NT2/D1 (cell line): ENCODE results near the gene PSTPIP2.
"Not testable (repeated sequence)": the region's sequence is repeated elsewhere in the genome, so short reads cannot be mapped to it uniquely, and the experiment has no call there.

Source experiments
- DNase-seq: peaks from one replicate; pipeline ENCODE4 v3.0.0-alpha.2; 2011; ENCODE audit warnings: low read depth, low spot score
- H3K27me3 ChIP-seq: 2 replicates; pipeline ENCODE4 v1.6.0; 2011; ENCODE audit warnings: mild to moderate bottlenecking; ENCODE audit not compliant: insufficient read length, insufficient read depth
- H3K36me3 ChIP-seq: 2 replicates; pipeline ENCODE4 v1.6.1; 2011; ENCODE audit warnings: mild to moderate bottlenecking, low read length, mixed read lengths; ENCODE audit not compliant: insufficient read depth, insufficient read length
- H3K4me1 ChIP-seq: 2 replicates; pipeline ENCODE4 v1.5.1; 2011; ENCODE audit not compliant: insufficient read depth, insufficient read length
- H3K4me3 ChIP-seq: 2 replicates; pipeline ENCODE4 v1.5.1; 2011; ENCODE audit warnings: low read depth; ENCODE audit not compliant: insufficient read length
- H3K9ac ChIP-seq: 2 replicates; pipeline ENCODE4 v1.6.0; 2011; ENCODE audit warnings: low read depth; ENCODE audit not compliant: insufficient read length
- H3K9me3 ChIP-seq: 2 replicates; pipeline ENCODE4 v1.5.1; 2011; ENCODE audit warnings: mild to moderate bottlenecking, low read length; ENCODE audit not compliant: insufficient read depth
- SUZ12 ChIP-seq: IDR thresholded peaks from 2 replicates; pipeline ENCODE4 v1.6.1; 2011; ENCODE audit not compliant: insufficient read length, insufficient read depth; ENCODE audit errors: extremely low read depth
- YY1 ChIP-seq: IDR thresholded peaks from 2 replicates; pipeline ENCODE4 v1.6.1; 2011; ENCODE audit not compliant: insufficient read length, insufficient read depth
- ZNF274 ChIP-seq: IDR thresholded peaks from 2 replicates; pipeline ENCODE4 v1.6.1; 2011; ENCODE audit warnings: mild to moderate bottlenecking, low read depth, low read length

Gene PSTPIP2

DNA sequence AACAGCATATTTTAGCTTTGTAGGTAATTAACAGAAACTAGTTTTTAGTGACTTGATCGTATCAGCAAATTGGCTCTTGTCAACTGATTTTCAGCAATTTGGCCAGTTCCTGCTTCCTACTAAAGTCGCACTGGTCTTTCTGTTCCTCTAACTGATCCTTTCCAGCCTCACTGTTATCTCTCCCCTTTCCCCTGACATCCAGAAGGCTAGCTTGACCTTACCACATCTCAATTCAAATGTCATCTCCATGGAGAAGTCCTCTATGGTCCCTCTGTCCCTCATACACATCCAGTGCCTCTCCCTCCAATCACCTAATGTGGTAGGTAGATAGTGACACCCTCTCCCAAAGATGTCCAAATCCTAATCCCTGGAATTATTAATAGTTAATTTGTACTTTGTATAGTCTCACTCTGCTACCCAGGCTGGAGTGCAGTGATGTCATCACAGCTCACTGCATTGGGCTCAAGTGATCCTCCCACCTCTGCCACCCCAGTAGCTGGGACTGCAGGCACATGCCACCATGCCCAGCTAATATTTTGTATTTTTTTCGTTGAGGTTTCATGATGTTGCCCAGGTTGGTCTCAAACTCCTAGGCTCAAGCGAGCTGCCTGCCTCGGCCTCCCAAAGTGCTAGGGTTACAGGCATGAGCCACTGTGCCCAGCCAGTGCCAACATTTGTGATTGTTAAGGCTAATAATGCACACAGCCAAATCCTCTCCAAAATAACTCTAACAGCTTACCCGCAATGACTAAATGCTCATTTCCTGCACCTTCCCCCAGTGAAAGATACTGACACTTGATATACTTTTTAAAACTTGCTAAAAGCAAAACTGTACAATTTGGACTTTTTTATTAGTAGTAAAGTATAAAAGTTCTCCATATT lies 16.9 kb downstream of the PSTPIP2 start:
- TF ChIP-seq YY1: no peak
- no peak for TF ChIP-seq ZNF274
- TF ChIP-seq SUZ12: no peak
- DNase-seq: no peak
- H3K4me3 ChIP-seq: no peak overlapping the region
- no peaks in the 10 kb centered on the region for H3K36me3 ChIP-seq
- H3K9me3 ChIP-seq: no peaks in the 10 kb centered on the region
- no peak overlapping the region for H3K9ac ChIP-seq
- no peaks in the 10 kb centered on the region for H3K4me1 ChIP-seq
- no peaks in the 10 kb centered on the region for H3K27me3 ChIP-seq

DNA sequence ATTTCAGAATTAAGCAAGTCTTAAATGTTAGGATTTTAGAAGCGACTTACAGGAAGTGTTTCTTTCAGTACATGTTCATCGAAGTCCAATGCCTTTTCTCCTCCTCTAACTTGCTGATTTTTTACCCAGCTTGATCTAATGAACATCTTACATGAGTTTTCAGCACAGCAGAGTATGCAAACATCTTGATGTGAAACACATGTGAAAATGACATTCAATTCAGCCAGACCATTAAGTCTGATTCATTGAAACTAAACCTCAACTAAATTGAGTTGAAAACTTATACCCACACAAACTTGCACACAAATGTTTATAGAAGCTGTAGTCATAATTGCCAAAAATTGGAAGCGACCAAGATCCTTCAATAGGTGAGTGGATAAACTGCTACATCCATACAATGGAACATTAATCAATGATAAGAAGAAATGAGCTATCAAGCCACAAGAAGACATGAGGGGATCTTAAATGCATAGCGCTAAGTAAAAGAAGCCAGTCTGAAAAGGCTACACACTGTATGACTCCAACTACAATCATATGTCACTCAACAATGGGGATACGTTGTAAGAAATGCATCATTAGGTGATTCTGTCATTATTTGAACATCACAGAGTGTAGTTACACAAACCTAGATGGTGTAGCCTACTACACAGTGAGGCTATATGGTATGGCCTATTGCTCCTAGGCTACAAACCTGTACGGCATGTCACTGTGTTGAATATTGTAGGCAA lies 18.5 kb downstream of the PSTPIP2 start:
- H3K27me3 ChIP-seq: no peaks in the 10 kb centered on the region
- no peaks in the 10 kb centered on the region for H3K4me1 ChIP-seq
- TF ChIP-seq ZNF274: no peak
- TF ChIP-seq YY1: no peak
- TF ChIP-seq SUZ12: no peak
- no peaks in the 10 kb centered on the region for H3K36me3 ChIP-seq
- DNase-seq: no peak
- no peaks in the 10 kb centered on the region for H3K9me3 ChIP-seq
- H3K9ac ChIP-seq: no peak overlapping the region
- no peak overlapping the region for H3K4me3 ChIP-seq

DNA sequence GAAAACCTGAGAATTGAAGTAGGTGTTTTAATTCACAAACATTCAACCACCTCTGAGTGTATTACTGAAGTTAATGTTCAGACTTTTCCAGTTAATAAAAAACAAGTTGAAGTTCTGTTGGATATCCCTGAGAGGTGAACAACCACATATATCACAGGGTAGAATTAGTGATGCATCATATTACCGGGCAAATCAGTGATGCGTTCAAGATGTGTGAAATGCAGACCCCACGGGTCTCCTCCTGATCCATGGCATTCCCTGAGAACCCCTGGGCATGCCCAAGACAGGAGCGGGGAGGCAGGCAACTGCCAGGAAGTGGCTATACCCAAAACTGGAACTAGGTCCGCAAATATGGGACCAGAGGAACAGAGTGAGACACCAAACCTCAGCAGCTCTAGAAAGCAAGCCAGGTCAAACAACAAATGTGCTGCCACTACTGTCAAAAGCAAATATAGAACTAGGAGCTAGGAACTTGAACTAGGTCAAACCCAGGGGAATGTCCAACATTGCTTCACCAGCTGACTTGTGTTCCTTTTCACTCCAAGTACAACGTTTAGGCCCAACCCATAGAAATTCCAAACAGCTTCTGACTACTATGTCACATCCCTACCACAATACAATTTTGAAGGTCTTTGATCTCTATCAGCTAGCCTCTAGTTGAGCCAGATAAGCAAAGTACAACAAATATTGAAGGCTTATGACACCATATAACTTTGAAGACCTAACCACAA lies 20.2 kb downstream of the PSTPIP2 start:
- Histone ChIP-seq H3K9ac (no peak overlapping the region), H3K4me3 (no peak overlapping the region), H3K27me3 (no peaks in the 10 kb centered on the region), H3K9me3 (no peaks in the 10 kb centered on the region), H3K36me3 (no peaks in the 10 kb centered on the region), H3K4me1 (no peaks in the 10 kb centered on the region)
- TF ChIP-seq YY1 (no peak), ZNF274 (no peak), SUZ12 (no peak)
- no peak for DNase-seq

DNA sequence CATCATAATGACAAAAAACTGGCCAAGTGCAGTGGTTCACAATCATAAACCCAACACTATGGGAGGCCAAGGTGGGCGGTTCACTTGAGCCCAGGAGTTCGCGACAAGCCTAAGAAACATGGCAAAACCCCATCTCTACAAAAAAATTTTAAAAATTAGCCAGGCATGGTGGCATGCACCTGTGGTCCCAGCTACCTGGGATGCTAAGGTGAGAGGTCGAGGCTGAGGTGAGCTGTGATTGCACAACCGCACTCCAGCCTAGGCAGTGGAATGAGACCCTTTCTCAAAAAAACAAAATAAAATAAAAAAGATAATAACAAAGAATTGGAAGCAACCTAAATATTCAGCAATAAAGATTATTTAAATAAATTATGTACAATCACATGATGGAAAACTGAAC lies 21.8 kb downstream of the PSTPIP2 start:
- Histone ChIP-seq H3K9me3 (no peaks in the 10 kb centered on the region), H3K4me1 (no peaks in the 10 kb centered on the region), H3K9ac (no peak overlapping the region), H3K36me3 (no peaks in the 10 kb centered on the region), H3K27me3 (no peaks in the 10 kb centered on the region), H3K4me3 (no peak overlapping the region)
- TF ChIP-seq ZNF274: no peak
- TF ChIP-seq SUZ12: no peak
- no peak for TF ChIP-seq YY1
- no peak for DNase-seq

DNA sequence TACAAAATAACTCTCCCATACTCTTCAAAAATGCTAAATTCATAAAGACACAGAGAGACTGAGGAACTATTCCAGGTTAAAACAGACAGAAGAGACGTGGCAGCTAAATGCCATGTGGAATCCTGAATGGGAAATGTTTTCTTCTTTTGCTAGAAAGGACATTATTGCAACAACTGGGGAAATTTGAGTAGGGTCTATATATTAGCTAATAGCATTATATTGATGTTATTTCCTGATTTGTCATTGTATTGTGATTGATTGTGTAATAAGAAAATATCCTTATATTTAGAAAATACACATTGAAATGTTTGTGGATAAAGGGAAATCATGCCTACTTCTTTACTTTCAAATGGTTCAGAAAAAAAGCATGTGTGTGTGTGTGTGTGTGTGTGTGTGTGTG lies 23.4 kb downstream of the PSTPIP2 start:
- no peaks in the 10 kb centered on the region for H3K4me1 ChIP-seq
- H3K27me3 ChIP-seq: no peaks in the 10 kb centered on the region
- no peak for TF ChIP-seq ZNF274
- no peak for TF ChIP-seq YY1
- TF ChIP-seq SUZ12: no peak
- no peak overlapping the region for H3K4me3 ChIP-seq
- H3K9me3 ChIP-seq: no peaks in the 10 kb centered on the region
- no peak overlapping the region for H3K9ac ChIP-seq
- no peaks in the 10 kb centered on the region for H3K36me3 ChIP-seq
- no peak for DNase-seq

DNA sequence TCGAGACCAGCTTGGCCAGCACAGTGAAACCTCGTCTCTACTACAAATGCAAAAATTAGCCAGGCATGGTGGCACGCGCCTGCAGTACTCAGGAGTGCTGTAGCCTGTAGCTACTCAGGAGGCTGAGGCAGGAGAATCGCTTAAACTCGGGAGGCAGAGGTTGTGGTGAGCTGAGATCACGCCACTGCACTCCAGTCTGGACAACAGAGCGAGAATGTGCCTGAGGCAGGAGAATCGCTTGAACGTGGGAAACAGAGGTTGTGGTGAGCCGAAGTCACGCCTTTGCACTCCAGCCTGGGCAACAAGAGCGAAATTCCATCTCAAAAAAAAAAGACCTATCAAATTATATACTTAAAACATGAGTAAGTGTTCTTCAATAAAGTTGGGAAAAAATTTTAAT lies 24.7 kb downstream of the PSTPIP2 start:
- not testable (repeated sequence) for H3K4me3 ChIP-seq, H3K27me3 ChIP-seq, H3K36me3 ChIP-seq, DNase-seq, H3K9me3 ChIP-seq, H3K9ac ChIP-seq, H3K4me1 ChIP-seq

DNA sequence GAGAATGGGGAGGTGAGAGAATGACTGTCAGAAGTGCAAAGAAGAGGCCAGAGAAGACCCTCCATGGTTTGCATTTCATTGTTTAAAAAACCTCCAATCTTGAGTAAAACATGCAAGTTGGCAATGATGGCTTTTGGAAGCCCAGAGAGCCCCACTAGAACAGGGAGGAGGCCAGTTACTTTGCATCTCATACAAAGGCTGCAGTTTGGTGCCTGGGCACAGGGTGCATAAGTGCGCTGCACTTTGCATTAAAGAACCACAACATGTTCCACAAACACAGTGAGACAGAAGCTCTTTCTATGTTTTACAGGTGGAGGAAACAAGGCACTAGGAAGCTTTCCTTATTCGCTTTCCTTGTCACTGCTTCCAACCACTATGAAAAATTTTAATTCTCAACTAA lies 25.4 kb downstream of the PSTPIP2 start:
- H3K36me3 ChIP-seq: no peaks in the 10 kb centered on the region
- H3K9ac ChIP-seq: no peak overlapping the region
- no peaks in the 10 kb centered on the region for H3K27me3 ChIP-seq
- no peaks in the 10 kb centered on the region for H3K4me1 ChIP-seq
- H3K9me3 ChIP-seq: no peaks in the 10 kb centered on the region
- H3K4me3 ChIP-seq: no peak overlapping the region
- TF ChIP-seq SUZ12: no peak
- TF ChIP-seq ZNF274: no peak
- TF ChIP-seq YY1: no peak
- DNase-seq: no peak
